Suprapubic skin (tissue), 3 donors: Measurements from ENCODE around the gene FAM149A.

Experiments
- EP300 ChIP-seq: sonication (generic); formaldehyde crosslinking; IDR thresholded peaks from one replicate; pipeline ENCODE4 v1.6.1; 2017; ENCODE audit warnings: antibody characterized with exemption
- POLR2A ChIP-seq, 2 donors: fragments of 450-650 bp; IDR thresholded peaks; one replicate each; pipeline ENCODE4 v1.6.1; 2017; ENCODE audit warnings: antibody characterized with exemption in 2 of 2, mild to moderate bottlenecking in 2 of 2, moderate library complexity in 2 of 2
- TF ChIP-seq, protein P1 (sequence below), 2 donors: fragments of 200-600 bp in 1 of 2; fragments of 450-650 bp in 1 of 2; sonication (generic) in 1 of 2; IDR thresholded peaks; one replicate each; pipeline ENCODE4 v1.5.1; 2016 to 2019; ENCODE audit warnings: antibody characterized with exemption in 2 of 2, mild to moderate bottlenecking in 1 of 2, moderate library complexity in 1 of 2

- TF ChIP-seq, protein P1, sequence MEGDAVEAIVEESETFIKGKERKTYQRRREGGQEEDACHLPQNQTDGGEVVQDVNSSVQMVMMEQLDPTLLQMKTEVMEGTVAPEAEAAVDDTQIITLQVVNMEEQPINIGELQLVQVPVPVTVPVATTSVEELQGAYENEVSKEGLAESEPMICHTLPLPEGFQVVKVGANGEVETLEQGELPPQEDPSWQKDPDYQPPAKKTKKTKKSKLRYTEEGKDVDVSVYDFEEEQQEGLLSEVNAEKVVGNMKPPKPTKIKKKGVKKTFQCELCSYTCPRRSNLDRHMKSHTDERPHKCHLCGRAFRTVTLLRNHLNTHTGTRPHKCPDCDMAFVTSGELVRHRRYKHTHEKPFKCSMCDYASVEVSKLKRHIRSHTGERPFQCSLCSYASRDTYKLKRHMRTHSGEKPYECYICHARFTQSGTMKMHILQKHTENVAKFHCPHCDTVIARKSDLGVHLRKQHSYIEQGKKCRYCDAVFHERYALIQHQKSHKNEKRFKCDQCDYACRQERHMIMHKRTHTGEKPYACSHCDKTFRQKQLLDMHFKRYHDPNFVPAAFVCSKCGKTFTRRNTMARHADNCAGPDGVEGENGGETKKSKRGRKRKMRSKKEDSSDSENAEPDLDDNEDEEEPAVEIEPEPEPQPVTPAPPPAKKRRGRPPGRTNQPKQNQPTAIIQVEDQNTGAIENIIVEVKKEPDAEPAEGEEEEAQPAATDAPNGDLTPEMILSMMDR (IDR thresholded peaks at IDR 0.05): no peak
- TF ChIP-seq POLR2A (IDR thresholded peaks at IDR 0.05): no peak
- TF ChIP-seq EP300: no peak
These were observed 29.8 kb downstream of the FAM149A start for GRCh38 chr4:186134257-186134656.
